ENCODE measurements around the gene FAM170B.
A peak's percentile ranks its signal among the peaks of the same experiment; 100 is the strongest.

The FAM170B gene

DNA sequence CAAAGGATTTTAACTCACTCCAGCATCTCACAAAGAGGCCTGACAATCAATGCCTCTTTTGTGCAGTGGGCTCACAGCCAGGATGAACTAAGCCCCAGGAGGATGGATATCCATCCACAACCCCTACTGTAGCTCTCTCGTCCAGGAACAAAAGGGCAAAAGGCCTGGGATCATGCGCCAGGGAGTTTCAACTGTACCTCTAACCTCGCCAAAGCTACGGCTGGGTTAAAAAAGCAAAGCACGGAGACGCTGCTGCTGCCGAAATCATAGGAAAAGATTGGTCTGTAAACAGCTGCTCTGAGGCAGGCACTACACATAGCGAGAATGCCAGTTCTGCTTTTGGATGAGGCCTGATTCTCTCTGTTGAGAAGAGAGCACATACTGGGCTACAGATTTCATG is 50.6 kb downstream of the FAM170B start:
- TF ChIP-seq, protein P1, sequence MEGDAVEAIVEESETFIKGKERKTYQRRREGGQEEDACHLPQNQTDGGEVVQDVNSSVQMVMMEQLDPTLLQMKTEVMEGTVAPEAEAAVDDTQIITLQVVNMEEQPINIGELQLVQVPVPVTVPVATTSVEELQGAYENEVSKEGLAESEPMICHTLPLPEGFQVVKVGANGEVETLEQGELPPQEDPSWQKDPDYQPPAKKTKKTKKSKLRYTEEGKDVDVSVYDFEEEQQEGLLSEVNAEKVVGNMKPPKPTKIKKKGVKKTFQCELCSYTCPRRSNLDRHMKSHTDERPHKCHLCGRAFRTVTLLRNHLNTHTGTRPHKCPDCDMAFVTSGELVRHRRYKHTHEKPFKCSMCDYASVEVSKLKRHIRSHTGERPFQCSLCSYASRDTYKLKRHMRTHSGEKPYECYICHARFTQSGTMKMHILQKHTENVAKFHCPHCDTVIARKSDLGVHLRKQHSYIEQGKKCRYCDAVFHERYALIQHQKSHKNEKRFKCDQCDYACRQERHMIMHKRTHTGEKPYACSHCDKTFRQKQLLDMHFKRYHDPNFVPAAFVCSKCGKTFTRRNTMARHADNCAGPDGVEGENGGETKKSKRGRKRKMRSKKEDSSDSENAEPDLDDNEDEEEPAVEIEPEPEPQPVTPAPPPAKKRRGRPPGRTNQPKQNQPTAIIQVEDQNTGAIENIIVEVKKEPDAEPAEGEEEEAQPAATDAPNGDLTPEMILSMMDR (IDR thresholded peaks at IDR 0.05; ENCODE audit: low read depth, low read length, missing control alignments) = no peak
- no peak overlapping the region for H3K4me3 ChIP-seq (ENCODE audit: low read depth, low read length)
- DNase-seq (ENCODE audit: low read depth) = no peak
- in situ Hi-C loops (cut with HindIII; ENCODE audit: low sequenced_read_pairs) = no loop called here

DNA sequence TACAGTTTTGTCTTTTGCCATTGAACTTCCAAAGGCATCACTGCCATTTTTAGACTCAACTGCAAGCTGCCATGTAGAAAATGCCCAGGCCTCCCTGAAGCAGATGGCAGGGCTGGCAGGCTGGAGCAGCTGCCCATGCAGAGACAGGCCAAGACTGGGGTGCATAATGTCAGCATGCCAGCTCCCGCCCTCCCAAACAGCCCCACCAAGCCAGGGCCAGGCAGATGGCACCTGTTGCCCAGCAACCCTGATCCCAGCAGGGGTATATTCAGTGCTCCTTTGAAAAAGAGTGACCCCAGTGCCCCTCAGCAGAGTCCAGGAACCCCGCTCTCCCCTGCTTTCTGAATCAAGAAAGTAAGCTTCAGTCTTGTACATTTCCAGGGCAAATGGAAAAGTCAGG is 51.1 kb downstream of the FAM170B start:
- in situ Hi-C loops (cut with HindIII; ENCODE audit: low sequenced_read_pairs) = no loop called here
- TF ChIP-seq, protein P1 (IDR thresholded peaks at IDR 0.05; ENCODE audit: low read depth, low read length, missing control alignments) = no peak
- no peak for DNase-seq (ENCODE audit: low read depth)
- H3K4me3 ChIP-seq (ENCODE audit: low read depth, low read length) = no peak overlapping the region

DNA sequence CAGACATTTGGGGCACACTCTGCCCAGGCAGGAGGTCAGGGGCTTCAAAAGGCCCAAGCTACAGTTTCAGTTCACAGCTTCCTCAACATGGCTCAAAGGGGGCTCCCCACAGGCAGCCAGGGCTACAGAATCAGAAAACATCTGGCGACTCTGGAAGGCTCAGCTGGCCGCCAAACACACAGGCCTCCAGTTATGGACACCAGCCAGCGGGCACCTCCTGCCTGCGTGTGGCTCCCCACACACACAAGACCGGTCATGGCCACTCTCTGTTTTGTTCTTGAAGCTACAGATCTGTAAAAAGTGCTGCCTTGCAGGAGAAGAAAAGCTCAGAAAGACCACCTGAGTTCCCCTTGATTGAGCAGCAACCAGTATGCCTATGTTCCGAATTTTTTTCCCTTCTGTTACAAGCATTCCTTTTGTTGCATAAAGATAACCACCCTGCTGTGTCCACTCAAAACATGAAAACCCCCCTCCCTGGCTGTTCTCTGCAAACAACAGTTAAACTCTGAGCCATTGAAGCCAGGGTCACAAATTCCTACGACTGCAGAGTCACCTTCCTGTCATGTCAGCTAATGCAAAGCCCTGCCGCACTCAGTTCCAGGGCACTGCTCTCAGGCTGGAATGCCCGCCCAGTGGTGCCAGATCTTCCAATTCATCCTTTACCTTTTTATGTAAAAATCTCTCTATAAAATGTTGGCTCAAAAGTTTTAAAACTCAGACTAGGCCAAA is 52.1 kb downstream of the FAM170B start:
- no peak overlapping the region for H3K4me3 ChIP-seq (ENCODE audit: low read depth, low read length)
- DNase-seq (ENCODE audit: low read depth) = peak; percentile 50
- TF ChIP-seq, protein P1 (IDR thresholded peaks at IDR 0.05; ENCODE audit: low read depth, low read length, missing control alignments) = no peak
- in situ Hi-C loops (cut with HindIII; ENCODE audit: low sequenced_read_pairs) = no loop called here
